NCI-H2171 (cell line): ENCODE measurements around the gene ATP5F1D.

Experiments
- DNase-seq: peaks from one replicate; lab custom pipeline; 2025; lab: John Stamatoyannopoulos, UW

The ATP5F1D gene

GRCh38 chr19:1259206-1259875, 17.8 kb downstream of the ATP5F1D start:
- DNase-seq = no peak

GRCh38 chr19:1259876-1260748, 18.6 kb downstream of the ATP5F1D start:
- no peak for DNase-seq

- peak; percentile 97 for DNase-seq
Measured at GRCh38 chr19:1260749-1261537, 19.4 kb downstream of the ATP5F1D start.

GRCh38 chr19:1261538-1261797, 19.9 kb downstream of the ATP5F1D start:
- DNase-seq = no peak

GRCh38 chr19:1261798-1262622, 20.5 kb downstream of the ATP5F1D start:
- DNase-seq = no peak

GRCh38 chr19:1262623-1263123, 21.1 kb downstream of the ATP5F1D start:
- no peak for DNase-seq

GRCh38 chr19:1263188-1263587, 21.6 kb downstream of the ATP5F1D start:
- no peak for DNase-seq

GRCh38 chr19:1264801-1265614, 23.5 kb downstream of the ATP5F1D start:
- no peak for DNase-seq

- no peak for DNase-seq
Measured at GRCh38 chr19:1265615-1266128, 24.1 kb downstream of the ATP5F1D start.

- no peak for DNase-seq
Measured at GRCh38 chr19:1266129-1266915, 24.8 kb downstream of the ATP5F1D start.

- DNase-seq = no peak
Measured at GRCh38 chr19:1266916-1267476, 25.4 kb downstream of the ATP5F1D start.

- DNase-seq = no peak
Measured at GRCh38 chr19:1267477-1268225, 26.1 kb downstream of the ATP5F1D start.

- no peak for DNase-seq
Measured at GRCh38 chr19:1268226-1269064, 26.9 kb downstream of the ATP5F1D start.

- DNase-seq = peak; percentile 99
Measured at GRCh38 chr19:1269065-1269477, 27.5 kb downstream of the ATP5F1D start, which contains the start of gene CIRBP. Gene CIRBP, plus strand, starts transcription at chr19:1269332. Its CDS starts 1,602 bp downstream, at chr19:1270934.

GRCh38 chr19:1269478-1270212, 28.1 kb downstream of the ATP5F1D start:
- peak; percentile 88 for DNase-seq

GRCh38 chr19:1270213-1270853, 28.8 kb downstream of the ATP5F1D start:
- DNase-seq = no peak
